Mucosa of rectum (tissue), 2 donors: Measurements from ENCODE around the gene GLB1L3.

Source experiments
- H3K27ac ChIP-seq, 2 donors: one replicate each; pipeline ENCODE4 v1.7.0; 2013; ENCODE audit warnings: inconsistent platforms in 2 of 2, low read depth in 2 of 2, low read length in 2 of 2
- H3K27me3 ChIP-seq, 2 donors: one replicate each; pipeline ENCODE4 v1.7.0; 2013; ENCODE audit warnings: low read length in 2 of 2; ENCODE audit not compliant: control insufficient read depth in 2 of 2, insufficient read depth in 2 of 2
- H3K36me3 ChIP-seq, 2 donors: one replicate each; pipeline ENCODE4 v1.7.0; 2013; ENCODE audit warnings: low read length in 2 of 2; ENCODE audit not compliant: control insufficient read depth in 2 of 2, insufficient read depth in 2 of 2
- H3K4me1 ChIP-seq, 2 donors: one replicate each; pipeline ENCODE4 v1.7.0; 2013; ENCODE audit warnings: low read length in 2 of 2, mild to moderate bottlenecking in 1 of 2; ENCODE audit not compliant: control insufficient read depth in 2 of 2, insufficient read depth in 2 of 2
- H3K4me3 ChIP-seq, 2 donors: one replicate each; pipeline ENCODE4 v1.7.0; 2013; ENCODE audit warnings: low read length in 2 of 2
- H3K9ac ChIP-seq, 2 donors: one replicate each; pipeline ENCODE4 v1.7.0; 2013; ENCODE audit warnings: low read length in 2 of 2, low read depth in 1 of 2, mild to moderate bottlenecking in 1 of 2
- H3K9me3 ChIP-seq, 2 donors: one replicate each; pipeline ENCODE4 v1.7.0; 2013; ENCODE audit warnings: low read length in 2 of 2; ENCODE audit not compliant: control insufficient read depth in 2 of 2
- donor health status: healthy.
- donor health status: Normal muscosa, but diverticular disease.

The GLB1L3 gene

DNA sequence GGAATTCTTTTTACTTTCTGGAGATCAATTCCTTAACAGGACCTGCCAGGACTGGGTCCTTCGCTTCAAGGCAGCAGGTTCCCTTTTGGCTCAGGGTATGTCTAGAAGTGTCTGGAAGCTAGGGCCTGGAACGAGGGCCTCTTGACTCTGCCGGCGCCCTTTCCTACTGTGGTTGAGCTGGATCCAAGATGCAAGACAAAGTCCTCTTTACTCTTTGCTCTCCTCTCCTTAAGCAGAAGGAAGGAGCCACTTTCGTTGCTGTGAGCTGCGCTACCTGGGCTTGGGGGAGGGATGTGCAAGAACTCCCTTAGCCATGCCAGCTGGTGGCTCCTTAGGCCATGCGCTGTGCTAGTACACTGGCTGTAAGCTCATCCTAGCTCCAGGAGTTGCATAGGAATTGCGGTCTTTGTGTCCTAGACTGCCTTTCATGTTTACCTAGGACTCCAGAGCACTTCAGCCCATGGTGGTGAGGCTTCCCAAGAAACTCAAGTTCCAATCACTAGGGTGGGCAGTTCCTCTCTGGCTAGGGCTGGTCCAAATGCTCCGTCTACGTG is 73.7 kb downstream of the GLB1L3 start:
- Histone ChIP-seq H3K9me3 (no peaks in the 10 kb centered on the region), H3K27me3 (no peaks in the 10 kb centered on the region), H3K4me3 (no peak overlapping the region), H3K4me1 (no peaks in the 10 kb centered on the region), H3K36me3 (no peaks in the 10 kb centered on the region), H3K27ac (no peak overlapping the region), H3K9ac (no peak overlapping the region)

DNA sequence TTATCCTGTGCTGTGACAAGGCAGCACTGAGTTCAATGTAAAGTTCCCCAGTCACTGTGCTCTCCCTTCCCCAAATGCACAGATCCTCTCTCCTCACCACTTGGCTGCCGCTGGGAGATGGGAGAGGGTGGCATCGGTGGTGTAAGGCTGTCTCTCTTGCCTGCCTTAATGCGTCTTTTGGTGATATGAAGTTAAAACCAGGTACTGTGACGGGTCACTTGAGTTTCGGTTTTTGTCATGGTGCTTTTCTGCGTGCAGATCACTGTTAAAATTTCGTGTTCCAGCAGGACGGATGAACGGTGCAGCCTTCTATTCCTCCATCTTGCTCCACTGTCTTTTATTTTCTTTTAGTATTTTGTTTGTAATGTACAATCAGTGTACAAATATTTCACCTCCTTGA is 74.2 kb downstream of the GLB1L3 start:
- Histone ChIP-seq H3K9me3 (no peaks in the 10 kb centered on the region), H3K4me3 (no peak overlapping the region), H3K27ac (no peak overlapping the region), H3K4me1 (no peaks in the 10 kb centered on the region), H3K36me3 (no peaks in the 10 kb centered on the region), H3K9ac (no peak overlapping the region), H3K27me3 (no peaks in the 10 kb centered on the region)

DNA sequence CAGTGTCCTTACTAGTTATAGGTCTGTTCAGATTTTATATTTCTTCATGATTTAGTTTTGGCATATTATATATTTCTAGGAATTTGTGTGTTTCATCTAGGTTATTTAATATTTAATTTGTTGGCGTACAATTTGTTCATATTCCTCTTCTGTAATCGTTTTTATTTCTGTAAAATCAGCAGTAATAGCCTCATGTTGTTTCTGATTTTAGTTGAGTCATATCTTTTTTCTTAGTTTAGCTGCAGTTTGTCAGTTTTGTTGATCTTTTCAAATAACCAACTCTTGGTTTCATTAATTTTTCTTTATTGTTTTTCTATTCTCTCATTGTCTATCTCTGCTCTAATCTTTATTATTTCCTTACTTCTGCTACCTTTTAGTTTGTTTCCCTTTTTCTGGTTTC is 75.9 kb downstream of the GLB1L3 start:
- no peaks in the 10 kb centered on the region for H3K27me3 ChIP-seq
- no peak overlapping the region for H3K27ac ChIP-seq
- H3K4me3 ChIP-seq, result no peak overlapping the region
- H3K4me1 ChIP-seq, result peaks cover 0 to 1% of the 10 kb centered on the region in 2 donors
- H3K9me3 ChIP-seq, result no peaks in the 10 kb centered on the region
- no peak overlapping the region for H3K9ac ChIP-seq
- no peaks in the 10 kb centered on the region for H3K36me3 ChIP-seq

DNA sequence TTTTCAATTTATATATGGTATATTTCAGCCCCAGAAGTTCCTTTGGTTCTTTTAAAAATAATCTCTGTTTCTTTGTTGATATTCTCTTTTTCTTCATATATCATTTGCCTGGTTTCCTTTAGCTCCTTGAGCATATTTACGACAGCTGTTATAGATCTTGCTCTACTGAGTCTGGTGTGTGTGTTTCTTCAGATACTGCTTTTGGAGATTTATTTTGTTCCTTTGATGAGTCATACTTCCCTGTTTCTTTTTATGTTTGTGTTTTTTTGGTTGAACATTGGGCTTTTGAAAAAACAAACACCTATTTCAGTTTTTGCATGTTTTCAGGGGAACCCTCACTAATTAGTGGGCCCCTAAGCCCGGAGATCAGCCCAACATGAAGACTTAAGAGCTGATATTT is 79.0 kb downstream of the GLB1L3 start:
- Histone ChIP-seq H3K9me3 (no peaks in the 10 kb centered on the region), H3K27ac (no peak overlapping the region), H3K27me3 (no peaks in the 10 kb centered on the region), H3K4me1 (peaks cover 2 to 5% of the 10 kb centered on the region in 2 donors), H3K4me3 (no peak overlapping the region), H3K36me3 (peaks cover 0 to 2% of the 10 kb centered on the region in 2 donors), H3K9ac (no peak overlapping the region)

DNA sequence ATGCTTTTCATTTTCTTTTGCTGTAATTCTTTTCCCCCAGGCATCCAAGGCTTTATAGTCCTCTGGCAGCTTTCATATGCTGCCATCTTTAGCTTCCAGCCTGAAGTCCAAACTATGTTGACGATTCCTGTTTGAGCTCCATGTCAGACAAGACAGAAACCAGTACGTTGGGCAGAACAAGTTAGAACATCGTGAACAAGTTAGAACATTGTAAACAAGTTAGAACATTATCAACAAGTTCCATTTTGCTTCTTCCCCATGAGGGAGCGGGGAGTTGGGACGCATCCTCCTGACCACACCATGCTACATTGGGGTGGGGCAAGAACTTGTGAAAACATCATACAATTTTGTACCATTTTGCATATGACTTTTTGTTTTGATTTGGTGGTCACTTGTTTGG is 79.5 kb downstream of the GLB1L3 start:
- H3K9me3 ChIP-seq, result no peaks in the 10 kb centered on the region
- no peak overlapping the region for H3K9ac ChIP-seq
- H3K4me3 ChIP-seq, result no peak overlapping the region
- H3K27ac ChIP-seq, result no peak overlapping the region
- peaks cover 2 to 5% of the 10 kb centered on the region in 2 donors for H3K4me1 ChIP-seq
- no peaks in the 10 kb centered on the region for H3K27me3 ChIP-seq
- peaks cover 0 to 2% of the 10 kb centered on the region in 2 donors for H3K36me3 ChIP-seq

DNA sequence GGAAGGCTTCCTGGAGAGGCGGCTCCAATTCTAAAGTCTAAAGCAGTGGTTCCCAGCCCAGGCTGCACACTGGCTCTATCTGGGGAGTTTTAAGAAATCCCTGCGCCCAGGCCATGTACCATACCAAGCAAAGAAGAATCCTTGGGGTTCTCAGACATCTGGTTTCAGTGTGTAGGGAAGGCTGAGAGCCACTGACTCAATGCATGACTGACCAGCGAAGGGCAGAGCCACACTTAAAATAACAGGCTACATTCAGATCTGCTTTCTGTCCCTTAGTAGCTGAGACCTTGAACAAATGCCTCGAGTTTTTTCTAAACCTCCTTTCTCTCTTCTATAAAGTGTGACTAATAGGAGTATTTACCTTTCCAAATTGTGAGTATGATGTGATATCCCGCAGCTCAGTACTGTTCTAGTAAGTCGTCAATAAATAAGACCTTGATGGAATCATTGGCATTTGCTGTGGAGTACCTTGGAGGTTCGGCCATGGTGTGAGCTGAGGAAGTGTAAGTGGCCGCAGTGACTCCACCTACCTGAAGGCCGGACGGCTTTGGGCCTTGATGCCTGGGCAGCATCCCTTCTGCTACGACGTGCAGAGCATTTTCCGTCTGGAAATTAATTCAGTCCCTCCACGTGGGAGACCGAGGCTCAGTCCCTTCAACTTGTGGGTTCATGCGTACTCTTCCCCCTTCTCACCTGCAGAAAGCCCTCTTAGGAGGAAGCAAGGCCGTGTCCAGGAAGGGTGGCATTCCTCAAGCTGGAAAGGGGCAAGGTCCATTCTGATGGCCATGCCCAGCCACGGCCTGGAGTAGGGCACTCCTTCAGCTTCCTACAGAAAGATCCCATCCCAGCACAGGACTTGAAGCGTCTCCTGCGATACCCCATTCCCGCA is 80.7 kb downstream of the GLB1L3 start:
- Histone ChIP-seq H3K4me3 (no peak overlapping the region), H3K9ac (no peak overlapping the region), H3K27ac (no peak overlapping the region), H3K4me1 (peaks cover 2 to 5% of the 10 kb centered on the region in 2 donors), H3K36me3 (peaks cover 0 to 2% of the 10 kb centered on the region in 2 donors), H3K27me3 (no peaks in the 10 kb centered on the region), H3K9me3 (no peaks in the 10 kb centered on the region)

DNA sequence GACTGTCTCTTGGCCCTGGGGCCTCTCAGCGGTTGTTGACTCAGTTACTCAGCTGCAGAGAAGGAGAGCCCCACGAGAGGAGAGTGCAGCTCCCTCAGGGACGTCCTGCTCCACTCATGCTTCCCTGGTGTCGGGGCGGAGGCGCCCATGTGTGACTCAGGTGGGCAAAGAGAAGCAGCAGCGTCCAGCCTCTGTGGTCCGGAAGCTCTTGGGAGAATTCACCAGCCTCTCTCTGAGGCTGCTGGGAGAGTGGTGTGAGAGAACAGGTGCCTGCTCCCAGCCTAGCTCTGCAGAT is 81.3 kb downstream of the GLB1L3 start:
- H3K4me3 ChIP-seq, result no peak overlapping the region
- no peaks in the 10 kb centered on the region for H3K27me3 ChIP-seq
- H3K27ac ChIP-seq, result no peak overlapping the region

DNA sequence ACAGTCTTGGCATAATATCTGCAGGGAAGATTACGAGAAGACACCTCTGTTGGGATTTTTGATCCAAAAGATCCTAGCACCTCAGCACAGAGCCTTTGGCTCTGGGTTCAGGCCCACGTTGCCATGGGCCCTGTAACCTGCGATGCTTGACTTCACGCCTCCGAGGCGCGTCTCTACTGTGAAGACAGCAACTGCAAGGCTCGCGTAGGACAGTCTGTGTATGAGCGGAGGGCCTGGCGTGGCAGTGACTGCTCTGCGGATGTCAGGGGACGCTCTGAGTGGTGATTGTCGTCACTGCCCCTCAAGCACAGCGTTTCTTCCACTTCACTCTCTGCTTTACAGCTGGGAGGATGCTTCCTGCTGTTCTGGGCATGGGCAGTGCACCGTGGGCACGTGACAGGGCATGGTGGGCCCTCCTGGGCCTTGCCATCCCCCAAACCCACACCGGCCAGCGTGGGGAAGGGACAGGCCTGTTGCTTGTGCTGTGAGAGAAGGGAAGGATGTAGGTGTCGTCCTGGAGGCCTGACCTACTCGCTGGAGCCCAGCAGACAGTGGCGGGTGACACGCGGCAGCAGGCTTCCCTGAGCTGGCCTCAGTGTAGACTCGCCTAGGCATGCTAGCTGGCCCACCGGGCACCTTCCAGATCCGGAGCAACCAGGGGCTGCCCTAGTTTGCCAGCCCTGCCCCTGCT is 82.1 kb downstream of the GLB1L3 start:
- peaks cover 2 to 5% of the 10 kb centered on the region in 2 donors for H3K4me1 ChIP-seq
- no peak overlapping the region for H3K27ac ChIP-seq
- H3K9ac ChIP-seq, result no peak overlapping the region
- H3K36me3 ChIP-seq, result peaks cover 0 to 2% of the 10 kb centered on the region in 2 donors
- H3K4me3 ChIP-seq, result no peak overlapping the region
- no peaks in the 10 kb centered on the region for H3K27me3 ChIP-seq
- H3K9me3 ChIP-seq, result no peaks in the 10 kb centered on the region

More for the DNA sequence above, 81.3 kb downstream of the GLB1L3 start:
- H3K4me1 ChIP-seq, result peaks cover 2 to 5% of the 10 kb centered on the region in 2 donors
- peaks cover 0 to 2% of the 10 kb centered on the region in 2 donors for H3K36me3 ChIP-seq
- no peak overlapping the region for H3K9ac ChIP-seq
- H3K9me3 ChIP-seq, result no peaks in the 10 kb centered on the region

DNA sequence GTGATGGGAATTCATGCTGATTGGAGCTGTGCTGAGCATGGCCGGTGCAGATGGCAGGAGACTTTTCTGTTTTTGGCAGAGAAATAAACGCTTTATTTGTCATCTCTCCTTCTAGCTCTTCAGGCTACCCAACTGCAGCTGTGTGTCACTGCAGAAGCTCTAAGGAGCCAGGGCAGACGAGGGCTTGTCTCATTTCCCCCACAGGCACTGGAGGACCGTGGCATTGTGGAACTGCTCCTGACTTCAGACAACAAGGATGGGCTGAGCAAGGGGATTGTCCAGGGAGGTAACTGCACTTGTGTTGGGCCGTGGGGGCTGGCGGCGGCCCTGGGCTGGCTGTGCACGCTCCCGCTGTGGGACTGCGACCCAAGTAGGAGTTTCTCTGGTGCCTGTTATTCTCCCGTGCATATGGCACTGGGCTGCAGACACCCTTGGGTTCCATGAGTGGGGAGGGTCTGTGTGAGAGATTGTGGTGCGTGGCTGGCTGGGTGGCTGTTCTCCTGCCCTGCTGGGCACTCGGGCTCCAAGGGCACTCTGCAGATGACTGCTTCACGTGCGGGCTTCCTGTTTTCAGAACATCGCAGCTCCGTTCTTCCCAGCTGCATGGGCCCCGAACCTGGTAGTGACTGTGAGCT is 82.8 kb downstream of the GLB1L3 start:
- Histone ChIP-seq H3K9me3 (no peaks in the 10 kb centered on the region), H3K9ac (no peak overlapping the region), H3K4me3 (no peak overlapping the region), H3K27me3 (no peaks in the 10 kb centered on the region), H3K36me3 (peaks cover 0 to 2% of the 10 kb centered on the region in 2 donors), H3K4me1 (peaks cover 2 to 5% of the 10 kb centered on the region in 2 donors), H3K27ac (no peak overlapping the region)

DNA sequence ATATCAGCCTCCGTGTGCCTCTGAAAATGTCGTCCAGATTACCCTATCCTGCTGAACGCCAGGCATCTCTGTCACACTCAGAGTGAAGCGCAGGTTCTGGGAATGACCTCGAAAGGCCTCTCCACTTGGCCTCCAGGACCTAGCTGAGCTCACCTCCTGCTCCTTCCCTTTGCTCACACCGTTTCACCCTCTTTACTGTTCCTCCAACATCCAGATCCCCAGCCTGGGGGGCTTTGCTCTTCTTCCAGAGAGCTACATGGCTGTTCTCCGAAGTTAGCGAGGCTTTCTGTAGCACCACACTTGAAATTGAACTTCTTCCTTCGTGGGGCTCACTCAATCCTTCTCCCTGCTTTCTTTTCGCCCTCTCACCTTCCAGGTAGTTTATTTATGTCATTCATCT is 83.5 kb downstream of the GLB1L3 start:
- no peak overlapping the region for H3K27ac ChIP-seq
- no peaks in the 10 kb centered on the region for H3K27me3 ChIP-seq
- H3K9ac ChIP-seq, result no peak overlapping the region

More for the DNA sequence above, 83.5 kb downstream of the GLB1L3 start:
- Histone ChIP-seq H3K36me3 (peaks cover 0 to 2% of the 10 kb centered on the region in 2 donors), H3K9me3 (no peaks in the 10 kb centered on the region), H3K4me3 (no peak overlapping the region), H3K4me1 (peaks cover 2 to 5% of the 10 kb centered on the region in 2 donors)
